Hepatocyte (in vitro differentiated cells): ENCODE results near the gene PDE7B.

Source experiments
- CTCF ChIP-seq: fragments of 200-600 bp; sonication (generic); IDR thresholded peaks from 2 replicates; pipeline ENCODE4 v1.5.1; 2016; ENCODE audit warnings: antibody characterized with exemption, mild to moderate bottlenecking; ENCODE audit not compliant: poor library complexity
- EZH2 ChIP-seq: fragments of 200-600 bp; sonication (generic); IDR thresholded peaks from 2 replicates; pipeline ENCODE4 v1.6.1; 2016; ENCODE audit warnings: antibody characterized with exemption, mild to moderate bottlenecking, borderline replicate concordance

- TF ChIP-seq CTCF, result no peak
- no peak for TF ChIP-seq EZH2
These were observed 377.3 kb downstream of the PDE7B start for GRCh38 chr6:136228814-136229213.
